ENCODE results near the gene HCN2. TPM values are rescaled to one million over a fixed set of nuclear protein-coding genes. Genes with fewer than 3 reads are reported as not detected.
"Not testable (repeated sequence)": the region's sequence is repeated elsewhere in the genome, so short reads cannot be mapped to it uniquely, and the experiment has no call there.

HCN2 gene
- polyA plus RNA-seq, 4 donors: 0.19 to 0.74 (median 0.38) TPM

DNA sequence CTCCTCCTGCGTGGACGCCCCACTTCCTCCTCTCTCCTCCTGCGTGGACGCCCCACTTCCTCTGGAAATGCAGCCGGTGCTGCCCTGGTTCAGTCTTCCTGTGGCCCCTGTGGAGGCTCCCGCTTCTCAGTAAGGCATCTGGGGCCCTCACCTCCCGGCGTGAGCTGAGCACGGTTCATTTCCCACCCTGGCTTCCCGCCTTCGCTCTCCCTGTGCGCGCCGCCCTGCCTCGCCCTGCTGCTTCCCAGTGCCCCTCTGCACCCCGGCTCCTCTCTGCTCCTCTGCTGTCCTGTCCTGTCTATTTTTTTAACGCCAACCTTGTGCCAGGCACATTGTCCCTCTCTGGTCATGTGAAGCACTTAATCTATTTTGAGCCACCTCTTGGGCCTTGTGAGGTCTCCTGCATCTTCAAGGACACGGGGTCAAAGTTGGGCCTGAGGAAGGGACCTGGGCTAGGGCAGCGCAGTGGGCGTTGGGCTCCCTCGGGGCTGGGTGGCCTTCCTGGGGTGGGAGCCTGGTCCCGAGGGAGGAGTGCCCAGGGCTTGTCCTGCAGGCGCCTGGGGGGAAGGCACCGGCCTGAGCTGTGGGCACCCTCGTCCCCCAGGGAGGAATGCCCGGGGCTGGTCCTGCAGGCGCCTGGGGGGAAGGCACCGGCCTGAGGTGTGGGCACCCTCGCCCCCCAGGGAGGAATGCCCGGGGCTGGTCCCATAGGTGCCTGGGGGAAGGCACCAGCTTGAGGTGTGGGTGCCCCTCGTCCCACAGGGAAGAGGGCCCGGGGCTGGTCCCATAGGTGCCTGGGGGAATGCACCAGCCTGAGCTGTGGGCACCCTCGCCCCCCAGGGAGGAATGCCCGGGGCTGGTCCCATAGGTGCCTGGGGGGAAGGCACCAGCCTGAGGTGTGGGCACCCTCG lies 13.0 kb downstream of the HCN2 start:
- no peak for DNase-seq (ENCODE audit: low read depth in 4 of 4, low spot score in 3 of 4)

DNA sequence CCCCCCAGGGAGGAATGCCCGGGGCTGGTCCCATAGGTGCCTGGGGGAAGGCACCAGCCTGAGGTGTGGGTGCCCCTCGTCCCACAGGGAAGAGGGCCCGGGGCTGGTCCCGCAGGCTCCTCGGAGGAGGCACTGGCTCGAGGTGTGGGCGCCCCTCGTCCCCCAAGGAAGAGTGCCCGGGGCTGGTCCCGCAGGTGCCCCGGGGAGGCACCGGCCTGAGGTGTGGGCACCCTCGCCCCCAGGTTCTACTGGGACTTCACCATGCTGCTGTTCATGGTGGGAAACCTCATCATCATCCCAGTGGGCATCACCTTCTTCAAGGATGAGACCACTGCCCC lies 13.6 kb downstream of the HCN2 start:
- not testable (repeated sequence) for DNase-seq (ENCODE audit: low read depth in 4 of 4, low spot score in 3 of 4)

- DNase-seq (ENCODE audit: low read depth in 4 of 4, low spot score in 3 of 4): not testable (repeated sequence)
Measured at GRCh38 chr19:603779-604178, 14.1 kb downstream of the HCN2 start.

GRCh38 chr19:604355-604754 lies 14.7 kb downstream of the HCN2 start:
- no peak for DNase-seq (ENCODE audit: low read depth in 4 of 4, low spot score in 3 of 4)

- DNase-seq (ENCODE audit: low read depth in 4 of 4, low spot score in 3 of 4): not testable (repeated sequence)
Measured at GRCh38 chr19:605061-605971, 15.6 kb downstream of the HCN2 start.

- DNase-seq (ENCODE audit: low read depth in 4 of 4, low spot score in 3 of 4): no peak
Measured at GRCh38 chr19:607301-608154, 17.8 kb downstream of the HCN2 start.

DNA sequence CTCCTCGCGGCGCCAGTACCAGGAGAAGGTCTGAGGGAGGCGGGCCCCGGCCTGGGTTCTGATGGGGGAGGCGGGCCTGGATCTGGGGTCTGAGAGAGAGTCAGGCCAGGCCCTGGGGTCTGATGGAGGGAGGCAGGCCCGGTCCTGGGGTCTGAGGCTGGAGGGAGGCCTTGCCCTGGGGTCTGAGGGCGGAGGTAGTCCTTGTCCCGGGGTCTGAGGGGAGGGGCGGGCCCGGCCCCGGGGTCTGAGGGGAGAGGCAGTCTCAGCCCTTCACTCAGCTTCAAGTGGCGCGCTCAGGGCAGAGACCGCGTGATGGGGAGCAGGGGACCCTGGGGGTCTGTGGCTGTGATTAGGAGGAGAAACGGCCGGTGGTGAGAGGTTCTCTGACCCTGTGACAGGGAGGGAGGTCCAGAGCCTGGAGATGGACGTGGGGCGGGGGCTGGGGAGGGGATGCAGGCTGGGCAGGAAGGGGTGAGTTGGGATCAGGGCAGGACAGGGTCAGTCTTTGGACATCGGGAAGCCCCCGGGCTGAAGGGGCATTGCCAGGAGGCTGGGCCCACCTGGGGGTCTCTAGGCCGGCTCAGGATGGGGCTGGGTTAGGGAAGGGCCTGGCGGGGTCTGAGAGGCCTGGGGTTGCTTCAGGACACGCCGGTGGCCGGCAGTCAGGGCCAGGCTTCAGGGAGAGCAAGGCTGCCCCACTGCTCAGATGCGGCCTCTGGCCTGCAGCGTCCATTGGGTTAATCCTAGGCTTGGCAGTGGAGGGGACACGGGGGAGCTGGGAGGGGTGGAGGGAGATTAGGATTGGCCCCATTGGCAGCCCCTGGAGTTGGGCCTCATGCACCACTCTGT lies 18.7 kb downstream of the HCN2 start:
- no peak for DNase-seq (ENCODE audit: low read depth in 4 of 4, low spot score in 3 of 4)

DNA sequence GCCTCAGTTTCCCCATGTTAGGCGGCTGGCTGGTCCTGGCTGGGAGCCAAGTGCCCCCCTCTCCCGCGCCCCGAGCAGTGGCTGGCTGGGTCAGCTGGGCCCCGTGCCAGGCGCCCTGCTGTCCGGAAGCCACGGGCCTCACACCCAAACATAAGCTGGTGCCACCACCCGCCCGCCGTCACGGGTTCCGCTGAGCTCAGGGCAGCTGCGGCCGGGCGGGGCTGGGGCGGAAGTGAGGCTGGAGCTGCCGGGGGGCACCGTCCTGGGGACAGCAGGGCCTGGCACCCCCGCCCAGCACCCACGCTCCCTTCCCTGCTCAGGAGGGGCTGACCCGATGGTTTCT lies 19.3 kb downstream of the HCN2 start:
- DNase-seq (ENCODE audit: low read depth in 4 of 4, low spot score in 3 of 4): no peak

- DNase-seq (ENCODE audit: low read depth in 4 of 4, low spot score in 3 of 4): no peak
Measured at GRCh38 chr19:610071-610800, 20.6 kb downstream of the HCN2 start.

- peak in 1 of 4 donors; percentile 38 for DNase-seq (ENCODE audit: low read depth in 4 of 4, low spot score in 3 of 4)
Measured at GRCh38 chr19:610801-611480, 21.3 kb downstream of the HCN2 start.

DNA sequence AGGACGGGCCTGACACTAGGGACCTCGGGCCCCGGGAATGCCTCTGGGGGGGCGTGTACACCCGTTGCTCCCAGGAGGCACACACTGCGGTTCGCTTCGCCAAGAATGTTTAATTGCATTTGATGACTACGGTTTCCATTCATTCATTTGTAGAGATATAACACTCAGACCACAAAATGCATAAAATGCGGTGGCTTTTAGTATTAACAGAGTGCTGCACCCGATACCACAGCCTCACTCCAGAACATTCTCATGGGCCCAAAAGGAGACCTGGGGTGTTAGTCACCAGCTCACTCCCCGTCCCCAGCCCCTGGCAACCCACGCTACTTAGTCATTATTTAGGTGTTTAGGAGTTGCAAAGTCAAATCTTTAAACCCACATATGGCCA lies 21.8 kb downstream of the HCN2 start:
- no peak for DNase-seq (ENCODE audit: low read depth in 4 of 4, low spot score in 3 of 4)

GRCh38 chr19:612941-613340 lies 23.3 kb downstream of the HCN2 start:
- DNase-seq (ENCODE audit: low read depth in 4 of 4, low spot score in 3 of 4): no peak

GRCh38 chr19:613732-614567 lies 24.3 kb downstream of the HCN2 start:
- DNase-seq (ENCODE audit: low read depth in 4 of 4, low spot score in 3 of 4): no peak

GRCh38 chr19:615619-616018 lies 25.9 kb downstream of the HCN2 start:
- no peak for DNase-seq (ENCODE audit: low read depth in 4 of 4, low spot score in 3 of 4)

- no peak for DNase-seq (ENCODE audit: low read depth in 4 of 4, low spot score in 3 of 4)
Measured at GRCh38 chr19:616062-616700, 26.5 kb downstream of the HCN2 start.

- DNase-seq (ENCODE audit: low read depth in 4 of 4, low spot score in 3 of 4): no peak
Measured at GRCh38 chr19:616747-617526, 27.3 kb downstream of the HCN2 start.

Data from left renal pelvis (tissue), 4 donors.